WI38 (cell line): ENCODE measurements around the gene ASB10.

ENCODE experiments used
- H3K4me3 ChIP-seq: 2 replicates; pipeline ENCODE4 v1.5.1; 2011; ENCODE audit warnings: low read depth, mild to moderate bottlenecking, control low read depth, low read length
- TF ChIP-seq, protein P1 (sequence below): IDR thresholded peaks from 2 replicates; pipeline ENCODE4 v1.5.1; 2012; ENCODE audit warnings: low read depth, mild to moderate bottlenecking, control low read depth, low read length

The ASB10 gene

DNA sequence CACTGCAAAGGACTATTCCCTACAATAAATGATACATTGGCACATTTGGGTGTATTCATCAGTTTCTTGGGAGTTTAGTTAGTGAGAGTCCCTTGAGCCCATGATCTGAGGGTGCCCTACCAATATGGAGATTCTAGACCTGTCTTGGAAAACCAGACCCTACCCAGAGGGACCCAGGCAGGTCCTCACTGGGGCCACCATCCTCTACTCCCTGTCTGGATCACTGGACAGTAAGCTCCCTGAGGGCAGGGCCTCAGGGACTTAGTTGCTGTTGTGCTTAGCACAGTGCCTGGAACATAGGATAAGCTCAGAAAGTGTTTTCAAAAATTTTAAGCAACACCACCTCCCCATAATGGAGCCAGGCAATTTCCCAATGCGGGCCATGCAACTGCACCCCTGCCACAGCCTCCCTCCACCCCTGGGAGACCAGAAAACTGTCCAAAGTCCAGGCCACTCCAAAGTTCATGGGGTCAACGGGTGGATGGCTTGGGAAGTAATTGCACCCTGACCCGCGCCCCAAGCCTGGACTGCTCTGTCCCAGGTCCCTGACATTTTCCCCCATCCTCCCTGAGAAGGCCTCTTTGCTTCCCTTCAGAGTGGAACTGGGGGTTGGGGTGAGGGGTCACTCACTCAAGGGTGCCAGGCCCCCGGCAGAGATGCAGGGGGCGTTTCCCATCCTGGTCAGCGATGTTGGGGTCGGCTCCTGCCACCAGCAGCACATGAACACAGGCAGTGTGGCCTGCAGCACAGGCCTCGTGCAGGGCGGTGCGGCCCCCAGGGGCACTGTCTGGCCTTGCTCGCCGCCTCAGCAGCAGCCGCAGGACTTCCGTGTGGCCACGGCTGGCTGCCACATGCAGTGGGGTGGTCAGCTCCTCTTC, 1.0 kb downstream of the ASB10 start:
- H3K4me3 ChIP-seq = no peak overlapping the region
- TF ChIP-seq, protein P1, sequence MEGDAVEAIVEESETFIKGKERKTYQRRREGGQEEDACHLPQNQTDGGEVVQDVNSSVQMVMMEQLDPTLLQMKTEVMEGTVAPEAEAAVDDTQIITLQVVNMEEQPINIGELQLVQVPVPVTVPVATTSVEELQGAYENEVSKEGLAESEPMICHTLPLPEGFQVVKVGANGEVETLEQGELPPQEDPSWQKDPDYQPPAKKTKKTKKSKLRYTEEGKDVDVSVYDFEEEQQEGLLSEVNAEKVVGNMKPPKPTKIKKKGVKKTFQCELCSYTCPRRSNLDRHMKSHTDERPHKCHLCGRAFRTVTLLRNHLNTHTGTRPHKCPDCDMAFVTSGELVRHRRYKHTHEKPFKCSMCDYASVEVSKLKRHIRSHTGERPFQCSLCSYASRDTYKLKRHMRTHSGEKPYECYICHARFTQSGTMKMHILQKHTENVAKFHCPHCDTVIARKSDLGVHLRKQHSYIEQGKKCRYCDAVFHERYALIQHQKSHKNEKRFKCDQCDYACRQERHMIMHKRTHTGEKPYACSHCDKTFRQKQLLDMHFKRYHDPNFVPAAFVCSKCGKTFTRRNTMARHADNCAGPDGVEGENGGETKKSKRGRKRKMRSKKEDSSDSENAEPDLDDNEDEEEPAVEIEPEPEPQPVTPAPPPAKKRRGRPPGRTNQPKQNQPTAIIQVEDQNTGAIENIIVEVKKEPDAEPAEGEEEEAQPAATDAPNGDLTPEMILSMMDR = no peak

DNA sequence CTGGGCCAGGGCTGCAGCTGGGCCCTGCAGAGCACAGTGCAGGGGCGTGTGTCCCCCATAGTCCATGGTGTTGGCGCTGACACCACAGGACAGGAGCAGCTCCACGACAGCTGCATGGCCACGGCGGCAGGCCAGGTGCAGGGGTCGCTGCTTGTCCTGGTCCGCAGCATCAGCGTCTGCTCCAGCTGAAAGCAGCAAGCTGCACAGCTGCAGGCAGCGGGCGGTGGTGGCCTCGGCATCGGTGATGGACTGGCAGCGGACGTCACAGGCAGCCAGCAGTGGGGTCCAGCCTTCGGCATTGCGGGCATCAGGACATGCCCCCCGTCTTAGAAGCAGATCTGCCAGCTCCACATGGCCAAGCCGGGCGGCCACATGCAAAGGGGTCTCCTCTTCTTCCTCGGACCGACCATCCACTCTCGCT, 6.0 kb downstream of the ASB10 start:
- TF ChIP-seq, protein P1 = no peak
- H3K4me3 ChIP-seq = no peak overlapping the region

DNA sequence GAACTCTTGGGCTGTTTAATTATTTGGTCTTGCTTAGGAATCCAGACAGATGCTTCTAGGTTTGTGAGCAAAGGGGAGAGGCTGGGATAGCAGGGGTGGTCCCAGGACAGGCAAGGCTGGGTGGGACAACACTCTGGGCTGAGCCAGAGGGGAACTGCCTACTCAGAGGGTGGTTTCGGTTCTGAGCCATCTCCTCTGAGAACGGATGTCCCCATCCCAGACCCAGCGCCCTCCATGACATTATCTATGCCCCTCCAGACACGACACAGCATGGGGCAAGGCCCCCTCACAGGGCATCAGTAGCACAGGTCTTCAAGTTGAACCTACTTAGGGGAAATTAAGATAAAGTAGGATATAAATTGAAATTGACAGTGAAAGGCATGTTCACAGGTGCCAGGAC, 7.1 kb downstream of the ASB10 start:
- H3K4me3 ChIP-seq = no peak overlapping the region
- TF ChIP-seq, protein P1 = no peak

DNA sequence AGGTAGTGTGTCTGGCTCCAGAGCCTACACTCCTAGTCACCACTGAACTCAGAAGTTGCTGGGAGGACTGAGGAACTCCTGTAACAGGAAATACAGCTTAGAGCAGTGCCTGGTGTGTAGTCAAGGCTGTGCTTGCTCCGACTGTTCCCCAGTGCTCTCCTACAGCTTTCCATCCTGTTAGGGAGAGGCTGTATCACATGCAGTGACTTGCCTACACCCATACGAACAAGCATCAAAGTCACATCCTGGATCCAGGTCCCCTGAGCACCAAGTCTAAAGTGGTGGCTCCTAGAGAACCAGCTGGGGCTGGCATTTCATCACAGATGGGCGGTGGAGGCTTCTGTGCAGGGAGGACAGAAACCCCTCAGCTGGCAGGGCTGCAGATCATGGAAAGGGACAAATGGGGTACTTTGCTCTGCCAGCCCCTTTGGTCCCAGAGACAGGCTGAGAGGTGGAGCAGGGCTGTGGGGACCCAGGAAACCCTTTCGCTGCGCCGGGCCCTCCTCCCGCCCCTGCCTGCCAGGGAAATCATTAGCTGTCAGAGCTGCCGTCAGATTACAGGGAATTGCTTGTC, 7.7 kb downstream of the ASB10 start:
- TF ChIP-seq, protein P1 = no peak

DNA sequence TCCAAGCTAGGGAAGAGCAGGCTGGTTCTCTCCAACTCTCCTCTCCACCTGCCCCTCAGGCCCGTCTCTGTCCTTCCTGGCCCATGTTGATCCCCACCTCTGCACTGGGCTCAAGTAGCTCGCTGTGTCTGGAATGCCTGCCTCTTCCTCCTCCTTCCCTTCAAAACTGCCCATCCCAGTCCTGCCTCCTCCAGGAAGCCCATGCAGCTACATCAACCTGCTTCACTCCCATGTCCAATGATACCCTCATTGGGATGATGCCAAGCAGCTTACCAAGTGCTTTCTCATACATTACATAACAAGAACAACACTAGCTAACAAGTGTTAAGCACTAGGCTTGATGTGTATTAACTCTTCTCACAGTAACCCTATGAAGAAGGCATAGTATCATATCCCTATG, 8.2 kb downstream of the ASB10 start:
- TF ChIP-seq, protein P1 = no peak

More for the DNA sequence above, 7.7 kb downstream of the ASB10 start:
- H3K4me3 ChIP-seq = no peak overlapping the region

DNA sequence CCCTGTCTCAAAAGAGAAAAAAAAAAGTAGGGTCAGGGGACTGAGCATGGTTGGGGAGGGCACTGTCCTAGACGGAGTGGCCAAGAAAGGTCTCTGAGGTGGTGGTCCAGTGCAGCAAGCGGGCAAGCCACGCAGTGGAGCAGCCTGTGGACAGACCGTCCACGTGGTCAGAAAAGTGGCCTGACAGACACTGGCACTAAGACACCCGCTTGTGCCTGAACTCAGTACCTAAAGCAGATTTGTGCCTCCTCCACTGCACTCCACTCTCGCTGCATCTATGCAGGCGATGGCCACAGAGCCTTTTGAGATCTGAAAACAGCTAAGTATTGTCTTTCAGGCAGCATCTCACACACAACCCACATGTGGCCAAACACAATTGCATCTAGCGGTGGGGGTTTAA, 8.8 kb downstream of the ASB10 start:
- TF ChIP-seq, protein P1 = no peak

More for the DNA sequence above, 8.2 kb downstream of the ASB10 start:
- no peak overlapping the region for H3K4me3 ChIP-seq

DNA sequence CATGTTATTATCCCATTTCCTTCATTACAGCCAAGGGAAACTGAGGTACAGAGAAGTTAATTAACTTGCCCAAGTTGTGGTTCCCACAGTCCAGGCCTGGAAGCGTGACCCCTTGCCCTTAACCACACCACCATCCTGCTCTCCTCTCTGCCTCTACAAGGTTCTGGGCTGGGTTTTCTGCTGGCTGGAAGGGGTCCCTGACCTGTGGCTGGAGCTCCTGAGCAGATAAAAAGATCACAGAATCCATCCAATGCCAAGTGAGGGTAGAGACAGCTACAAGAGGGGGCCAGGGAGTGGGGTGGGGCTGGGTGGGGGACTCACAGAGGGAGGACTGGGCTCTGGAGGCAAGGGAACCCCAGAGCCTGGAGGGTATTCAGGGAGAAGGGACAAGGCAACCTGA, 9.7 kb downstream of the ASB10 start:
- H3K4me3 ChIP-seq = no peak overlapping the region
- TF ChIP-seq, protein P1 = no peak

More for the DNA sequence above, 8.8 kb downstream of the ASB10 start:
- no peak overlapping the region for H3K4me3 ChIP-seq
